HG03045 (cell line): ENCODE measurements around the gene RAG2.

Source experiments
- ATAC-seq: cut with Tn5 transposase; IDR thresholded peaks from one replicate; pipeline ENCODE4 v1.9.1; 2021; ENCODE audit warnings: mild to moderate bottlenecking, moderate library complexity; ENCODE audit not compliant: unreplicated experiment

Gene RAG2

GRCh38 chr11:36601155-36601554 is 3.1 kb upstream of the RAG2 start:
- ATAC-seq = no peak

GRCh38 chr11:36600180-36600579 is 2.1 kb upstream of the RAG2 start:
- ATAC-seq = no peak

- no peak for ATAC-seq
Measured at GRCh38 chr11:36596880-36597279, 1.2 kb downstream of the RAG2 start.

DNA sequence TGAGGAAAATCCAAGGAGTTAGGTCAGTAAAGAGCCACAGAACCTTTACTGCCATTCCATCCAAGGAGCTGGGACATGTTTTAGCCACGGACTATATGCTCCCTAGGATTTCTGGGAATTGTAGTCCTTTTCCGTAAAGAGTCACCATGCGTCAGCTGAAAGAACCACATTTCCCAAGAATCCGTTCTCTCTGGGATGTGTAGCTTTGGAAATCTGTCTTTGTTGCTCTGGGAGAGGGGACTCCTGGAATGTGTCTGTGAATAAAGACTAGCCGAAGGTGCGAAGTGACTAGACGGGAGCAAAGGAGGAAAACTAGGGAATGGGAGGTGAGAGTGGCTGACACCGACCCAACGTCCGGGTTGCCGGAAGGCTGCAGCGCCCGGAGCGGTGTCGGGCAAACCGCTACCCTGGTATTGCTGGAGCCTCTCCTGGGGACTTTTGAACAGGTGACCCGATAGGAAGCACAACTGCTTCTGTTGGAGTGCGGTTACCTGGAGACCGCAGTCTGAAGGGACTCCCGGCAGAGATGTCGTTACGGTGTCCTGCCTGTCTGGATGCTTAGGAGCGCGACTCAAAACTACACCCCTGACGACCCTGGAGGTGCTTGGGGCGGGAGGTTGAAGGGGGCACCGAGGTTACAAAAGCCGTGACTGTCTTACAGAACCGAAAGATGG is 3.6 kb downstream of the RAG2 start, which contains the start of gene IFTAP:
Gene IFTAP, plus strand, starts transcription at position 187 of the 674 bp plus-strand sequence. CDS start 15,602 bp downstream, outside the sequence.
- ATAC-seq = peak; percentile 81

DNA sequence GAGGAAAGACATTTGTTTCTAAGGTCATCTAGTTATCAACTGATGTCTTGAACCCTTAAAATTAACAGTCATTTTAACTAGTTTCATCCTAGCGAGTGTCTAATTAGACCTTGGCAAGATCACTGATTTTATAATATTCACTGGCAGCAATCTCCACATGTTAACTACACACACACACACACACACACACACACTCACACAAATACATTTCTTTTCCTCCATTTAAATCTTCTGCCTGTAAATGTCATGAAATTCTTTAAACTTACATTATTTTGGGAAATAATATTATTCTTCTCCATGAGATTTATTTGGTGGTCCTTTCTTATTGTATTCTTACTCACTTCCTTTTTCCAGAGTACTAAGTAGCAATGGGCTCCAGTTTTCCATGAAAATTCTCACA is 6.6 kb downstream of the RAG2 start:
- no peak for ATAC-seq

- no peak for ATAC-seq
Measured at GRCh38 chr11:36590513-36590912, 7.5 kb downstream of the RAG2 start.

GRCh38 chr11:36588099-36588498 is 9.9 kb downstream of the RAG2 start:
- no peak for ATAC-seq

GRCh38 chr11:36586543-36586942 is 11.5 kb downstream of the RAG2 start:
- ATAC-seq = no peak

- no peak for ATAC-seq
Measured at GRCh38 chr11:36583667-36584066, 14.4 kb downstream of the RAG2 start.

- no peak for ATAC-seq
Measured at GRCh38 chr11:36581536-36581935, 16.5 kb downstream of the RAG2 start.

- no peak for ATAC-seq
Measured at GRCh38 chr11:36578458-36578857, 19.6 kb downstream of the RAG2 start.

- no peak for ATAC-seq
Measured at GRCh38 chr11:36577859-36578258, 20.2 kb downstream of the RAG2 start.

DNA sequence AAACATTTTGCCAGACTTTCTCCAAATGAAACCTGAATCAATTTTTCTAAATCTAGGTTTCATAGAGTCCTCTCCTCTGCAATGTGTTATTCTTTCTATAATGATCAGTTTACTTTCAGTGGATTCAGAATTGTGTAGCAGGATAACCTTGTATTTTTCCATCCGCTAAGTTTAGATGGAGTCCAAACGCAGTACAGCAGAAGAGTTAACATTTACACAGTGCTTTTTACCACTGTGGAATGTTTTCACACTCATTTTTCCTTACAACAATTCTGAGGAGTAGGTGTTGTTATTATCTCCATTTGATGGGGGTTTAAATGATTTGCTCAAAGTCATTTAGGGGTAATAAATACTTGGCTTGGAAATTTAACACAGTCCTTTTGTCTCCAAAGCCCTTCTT is 20.7 kb downstream of the RAG2 start:
- no peak for ATAC-seq

DNA sequence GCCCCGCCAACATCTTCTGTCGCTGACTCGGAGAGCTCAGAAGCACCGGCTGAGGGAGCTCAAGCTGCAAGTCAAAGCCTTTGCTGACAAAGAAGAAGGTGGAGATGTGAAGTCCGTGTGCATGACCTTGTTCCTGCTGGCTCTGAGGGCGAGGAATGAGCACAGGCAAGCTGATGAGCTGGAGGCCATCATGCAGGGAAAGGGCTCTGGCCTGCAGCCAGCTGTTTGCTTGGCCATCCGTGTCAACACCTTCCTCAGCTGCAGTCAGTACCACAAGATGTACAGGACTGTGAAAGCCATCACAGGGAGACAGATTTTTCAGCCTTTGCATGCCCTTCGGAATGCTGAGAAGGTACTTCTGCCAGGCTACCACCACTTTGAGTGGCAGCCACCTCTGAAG is 23.6 kb downstream of the RAG2 start:
- no peak for ATAC-seq

- no peak for ATAC-seq
Measured at GRCh38 chr11:36569095-36569494, 28.9 kb downstream of the RAG2 start.

DNA sequence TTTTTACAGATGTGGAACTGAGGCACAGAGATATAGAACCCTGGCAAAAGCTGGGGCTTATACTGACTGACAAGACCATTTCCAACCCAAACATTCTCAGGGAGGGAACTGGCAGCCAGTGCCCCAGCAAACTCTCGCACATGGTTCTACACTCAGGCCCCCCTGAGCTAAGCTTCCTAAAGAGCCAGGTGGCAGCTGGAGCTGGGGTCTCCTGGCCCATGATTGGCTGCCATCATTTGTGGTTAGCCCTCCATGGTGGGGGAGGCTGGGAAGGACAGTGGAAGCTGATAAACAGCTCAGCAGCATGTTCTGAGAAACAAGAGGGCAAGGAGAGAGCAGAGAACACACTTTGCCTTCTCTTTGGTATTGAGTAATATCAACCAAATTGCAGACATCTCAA is 30.3 kb downstream of the RAG2 start, which contains the start of gene RAG1:
Gene RAG1, plus strand, starts transcription at position 314 of the 400 bp plus-strand sequence. CDS start 5,298 bp downstream, outside the sequence.
- ATAC-seq = no peak

GRCh38 chr11:36566407-36567053 is 31.5 kb downstream of the RAG2 start:
- ATAC-seq = no peak

DNA sequence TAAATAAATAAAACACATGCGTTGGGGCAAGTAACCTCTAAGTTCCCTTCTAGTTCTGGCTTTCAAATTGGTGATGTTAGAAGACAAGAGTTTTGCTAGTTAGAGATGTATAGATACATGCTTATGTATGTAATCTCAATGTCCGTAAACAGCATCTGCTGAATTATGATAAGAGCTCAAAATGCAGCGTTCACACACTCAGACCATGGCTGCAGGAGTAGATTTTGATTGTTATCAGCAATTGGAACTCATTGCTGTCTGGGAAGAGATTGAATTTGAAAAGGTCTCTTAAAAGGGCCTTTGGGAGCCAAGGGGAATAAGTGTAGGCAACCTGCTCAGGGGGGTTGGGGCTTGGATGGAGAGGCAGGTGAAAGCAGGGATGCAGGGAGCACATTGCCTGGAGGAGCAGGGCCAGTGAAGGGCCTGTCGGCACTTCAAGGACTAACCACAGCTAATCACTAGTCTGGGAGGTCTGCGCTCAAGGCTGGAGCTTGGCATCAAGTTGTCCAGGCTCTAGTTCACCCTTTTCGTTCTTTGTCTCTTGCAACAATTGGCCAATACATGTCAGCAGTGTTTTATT is 32.9 kb downstream of the RAG2 start:
- ATAC-seq = no peak

- peak; percentile 59 for ATAC-seq
Measured at GRCh38 chr11:36564376-36565030, 33.5 kb downstream of the RAG2 start.

DNA sequence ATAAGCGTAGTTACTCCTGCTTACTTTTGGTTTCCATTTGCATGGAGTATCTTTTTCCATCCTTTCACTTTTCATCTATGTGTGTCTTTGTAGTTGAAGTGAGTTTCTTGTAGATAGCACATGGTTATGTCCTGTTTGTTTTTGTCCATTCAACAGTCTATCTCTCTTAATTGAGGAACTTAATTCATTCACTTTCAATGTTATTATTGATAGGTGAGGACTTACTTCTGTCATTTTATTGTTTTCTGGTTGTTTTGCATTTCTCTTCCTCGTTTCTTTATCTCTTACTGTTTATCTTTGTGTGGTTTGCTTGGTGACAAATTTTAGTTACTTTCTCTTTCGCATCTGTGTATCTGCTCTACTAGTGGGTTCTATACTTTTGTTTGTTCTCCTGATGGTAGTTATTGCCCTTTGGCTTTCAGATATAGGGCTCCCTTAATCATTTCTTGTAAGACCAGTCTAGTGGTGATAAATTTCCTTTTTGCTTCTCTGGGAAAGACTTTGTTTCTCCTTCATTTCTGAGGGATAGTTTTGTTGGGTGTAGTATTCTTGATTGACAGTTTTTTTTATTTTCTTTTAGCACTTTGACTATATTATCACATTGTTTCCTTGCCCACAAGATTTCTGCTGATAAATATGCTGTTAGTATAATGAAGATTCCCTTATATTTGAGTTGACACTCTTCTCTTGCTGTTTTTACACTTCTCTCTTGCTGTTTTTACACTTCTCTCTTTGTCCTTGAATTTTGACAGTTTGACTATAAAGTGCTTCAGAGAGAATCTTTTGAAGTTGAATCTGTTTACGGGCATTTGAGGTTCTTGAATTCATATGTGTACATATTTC is 39.2 kb downstream of the RAG2 start:
- peak; percentile 84 for ATAC-seq

GRCh38 chr11:36557991-36558390 is 40.0 kb downstream of the RAG2 start:
- no peak for ATAC-seq
